ENCODE data around the gene ASPSCR1.

The ASPSCR1 gene

GRCh38 chr17:81934850-81935708, 42.4 kb upstream of the ASPSCR1 start:
- TF ChIP-seq GATA2 (IDR thresholded peaks at IDR 0.05; ENCODE audit: low read depth, low read length) (no peak), GATA3 (IDR thresholded peaks at IDR 0.05; ENCODE audit: low read depth, low read length) (no peak)

GRCh38 chr17:81935709-81936084, 41.7 kb upstream of the ASPSCR1 start:
- TF ChIP-seq GATA3 (IDR thresholded peaks at IDR 0.05; ENCODE audit: low read depth, low read length) (no peak), GATA2 (IDR thresholded peaks at IDR 0.05; ENCODE audit: low read depth, low read length) (no peak)

DNA sequence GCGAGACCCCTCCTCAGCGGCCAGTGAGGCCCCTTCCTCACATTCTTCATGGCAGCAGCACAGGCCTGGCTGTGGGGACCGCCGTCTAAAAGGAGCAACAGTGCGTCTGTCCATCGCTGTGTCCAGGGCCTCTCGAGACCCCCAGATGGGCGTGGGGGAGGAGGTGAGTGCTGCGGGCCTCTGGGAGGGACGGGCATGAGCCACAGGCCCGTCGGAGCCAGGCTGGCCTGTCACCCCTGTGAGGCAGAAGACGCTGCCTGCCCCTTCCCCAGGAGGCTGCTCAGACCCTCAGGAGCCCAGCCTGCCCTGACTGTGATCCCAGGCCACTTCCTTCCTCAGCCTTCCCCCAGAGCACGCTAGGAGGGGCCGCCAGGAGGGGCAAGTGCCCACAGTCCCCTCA, 38.2 kb upstream of the ASPSCR1 start:
- TF ChIP-seq GATA3 (IDR thresholded peaks at IDR 0.05; ENCODE audit: low read depth, low read length) (no peak), GATA2 (IDR thresholded peaks at IDR 0.05; ENCODE audit: low read depth, low read length) (no peak)

GRCh38 chr17:81939881-81940385, 37.5 kb upstream of the ASPSCR1 start:
- TF ChIP-seq GATA2 (IDR thresholded peaks at IDR 0.05; ENCODE audit: low read depth, low read length) (no peak), GATA3 (IDR thresholded peaks at IDR 0.05; ENCODE audit: low read depth, low read length) (no peak)

DNA sequence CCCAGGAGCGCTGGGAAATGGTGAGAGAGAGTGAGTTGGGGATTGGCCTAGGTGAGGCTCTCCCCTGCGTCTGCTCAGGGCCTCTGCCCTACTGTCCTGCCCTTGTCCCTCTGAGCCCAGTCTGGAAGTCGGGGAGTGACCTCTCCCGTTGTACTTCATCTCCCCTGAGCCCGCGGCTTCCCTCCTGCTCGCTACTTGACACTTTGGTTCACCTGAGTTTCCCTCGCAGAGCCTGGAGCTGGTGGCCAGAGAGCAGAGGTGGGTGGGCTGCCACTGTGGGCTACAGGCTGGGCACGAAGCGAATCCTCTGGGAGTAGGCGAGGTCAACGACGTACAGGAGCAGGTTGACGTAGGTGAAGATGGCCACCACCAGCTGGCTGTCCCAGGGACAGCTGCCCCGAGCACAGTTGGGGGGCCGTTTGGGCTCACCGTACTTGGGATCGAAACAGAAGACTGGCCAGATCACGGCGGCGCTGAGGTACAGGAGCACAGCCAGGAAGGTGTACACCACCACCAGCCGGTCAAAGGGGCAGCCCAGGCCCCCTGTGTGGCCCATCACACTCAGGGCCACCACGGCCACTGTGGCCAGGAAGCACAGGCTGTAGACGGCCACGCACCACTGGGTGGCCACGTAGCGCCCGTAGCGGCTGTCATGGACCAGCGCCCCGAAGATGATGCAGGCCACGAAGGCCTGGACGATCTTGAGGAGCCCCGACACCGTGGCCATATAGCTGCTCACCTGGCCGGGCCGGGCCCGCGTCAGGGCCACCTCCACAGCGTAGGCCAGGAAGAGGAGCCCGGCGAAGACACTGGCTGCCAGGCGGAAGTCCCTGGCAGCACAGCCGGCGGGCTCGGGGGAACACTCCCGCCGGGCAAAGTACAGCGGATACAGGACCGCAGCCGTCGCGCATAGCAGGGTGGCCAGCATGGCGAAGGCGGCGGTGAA, 36.6 kb upstream of the ASPSCR1 start:
- TF ChIP-seq GATA2 (IDR thresholded peaks at IDR 0.05; ENCODE audit: low read depth, low read length) = no peak
- TF ChIP-seq GATA3 (IDR thresholded peaks at IDR 0.05; ENCODE audit: low read depth, low read length) = no peak

DNA sequence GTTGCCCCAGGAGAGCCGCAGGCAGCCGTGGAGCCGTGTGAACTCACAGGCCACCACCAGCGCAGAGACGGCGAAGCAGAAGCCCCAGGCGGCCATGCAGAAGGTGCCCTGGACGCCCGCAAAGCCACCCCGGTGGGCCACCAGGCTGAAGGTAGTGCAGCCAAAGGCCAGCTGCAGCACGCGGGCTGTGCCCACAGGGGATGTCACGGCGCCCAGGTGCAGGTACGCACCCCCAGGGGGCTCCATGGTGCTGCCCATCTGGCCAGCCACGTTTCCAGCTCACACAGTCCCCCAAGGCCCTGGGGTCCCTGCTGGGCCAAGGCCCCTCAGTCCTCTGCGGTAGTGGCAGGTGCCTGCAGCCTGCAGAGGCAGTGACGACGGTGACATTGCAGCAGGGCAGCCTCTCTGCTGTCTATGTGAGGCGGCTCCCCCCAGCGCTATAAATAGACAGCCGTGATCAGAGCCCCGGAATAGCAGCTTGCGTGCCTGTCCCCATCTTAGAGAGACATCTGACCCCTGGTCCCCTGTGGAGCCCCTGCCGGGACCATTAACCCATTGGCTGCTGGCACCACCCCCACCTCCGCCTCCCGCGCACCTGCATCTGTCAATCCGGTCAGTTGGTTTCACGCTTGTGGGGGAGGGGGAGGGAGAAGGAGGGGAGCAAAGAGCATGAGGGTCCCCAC, 35.8 kb upstream of the ASPSCR1 start:
- TF ChIP-seq GATA2 (IDR thresholded peaks at IDR 0.05; ENCODE audit: low read depth, low read length) = no peak
- TF ChIP-seq GATA3 (IDR thresholded peaks at IDR 0.05; ENCODE audit: low read depth, low read length) = no peak

DNA sequence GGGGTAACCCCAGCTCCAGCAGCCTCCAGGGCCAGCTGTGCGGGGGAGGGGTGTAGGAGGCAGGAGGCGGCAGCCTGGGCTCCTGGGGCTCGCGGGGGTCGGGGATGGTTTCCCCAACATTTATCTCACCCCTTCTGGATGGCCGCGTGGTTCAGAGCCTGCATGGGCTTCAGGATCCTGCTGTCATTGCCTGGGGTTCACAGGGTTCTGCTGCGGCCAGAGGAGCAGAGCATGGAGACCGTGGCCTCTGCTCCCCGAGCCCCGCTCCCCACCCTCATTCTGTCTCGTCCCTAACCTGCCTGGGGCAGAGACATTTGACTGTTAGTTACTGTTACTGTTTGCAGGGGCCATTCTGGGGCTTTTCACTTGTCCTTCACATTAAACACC, 35.3 kb upstream of the ASPSCR1 start:
- TF ChIP-seq GATA2 (IDR thresholded peaks at IDR 0.05; ENCODE audit: low read depth, low read length) (no peak), GATA3 (IDR thresholded peaks at IDR 0.05; ENCODE audit: low read depth, low read length) (no peak)

DNA sequence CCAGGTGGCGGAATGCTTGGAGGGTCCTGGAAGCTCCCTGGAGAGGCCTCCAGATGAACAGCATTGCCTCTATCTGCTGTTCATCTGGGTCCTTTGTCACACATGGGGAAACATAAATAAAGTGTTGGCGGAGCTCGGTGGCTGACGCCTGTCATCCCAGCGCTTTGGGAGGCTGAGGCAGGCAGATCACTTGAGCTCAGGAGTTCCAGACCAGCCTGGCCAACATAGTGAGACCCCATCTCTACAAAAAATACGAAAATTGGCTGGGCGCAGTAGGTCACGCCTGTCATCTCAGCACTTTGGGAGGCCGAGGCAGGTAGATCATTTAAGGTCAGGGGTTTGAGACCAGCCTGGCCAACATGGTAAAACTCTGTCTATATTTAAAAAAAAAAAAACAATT, 32.6 kb upstream of the ASPSCR1 start:
- no peak for TF ChIP-seq GATA2 (IDR thresholded peaks at IDR 0.05; ENCODE audit: low read depth, low read length)
- no peak for TF ChIP-seq GATA3 (IDR thresholded peaks at IDR 0.05; ENCODE audit: low read depth, low read length)

- no peak for TF ChIP-seq GATA3 (IDR thresholded peaks at IDR 0.05; ENCODE audit: low read depth, low read length)
- no peak for TF ChIP-seq GATA2 (IDR thresholded peaks at IDR 0.05; ENCODE audit: low read depth, low read length)
These were observed 30.2 kb upstream of the ASPSCR1 start, which contains the start of gene MYADML2 for GRCh38 chr17:81947189-81947588. TSS of gene MYADML2 (minus strand) at chr17:81947233. CDS start at chr17:81941741, 5,492 bp downstream.

- no peak for TF ChIP-seq GATA3 (IDR thresholded peaks at IDR 0.05; ENCODE audit: low read depth, low read length)
- no peak for TF ChIP-seq GATA2 (IDR thresholded peaks at IDR 0.05; ENCODE audit: low read depth, low read length)
These were observed 28.6 kb upstream of the ASPSCR1 start for GRCh38 chr17:81948635-81949378.

GRCh38 chr17:81950501-81950900, 26.9 kb upstream of the ASPSCR1 start:
- TF ChIP-seq GATA2 (IDR thresholded peaks at IDR 0.05; ENCODE audit: low read depth, low read length) = no peak
- no peak for TF ChIP-seq GATA3 (IDR thresholded peaks at IDR 0.05; ENCODE audit: low read depth, low read length)

- TF ChIP-seq GATA3 (IDR thresholded peaks at IDR 0.05; ENCODE audit: low read depth, low read length) = no peak
- TF ChIP-seq GATA2 (IDR thresholded peaks at IDR 0.05; ENCODE audit: low read depth, low read length) = no peak
These were observed 25.4 kb upstream of the ASPSCR1 start for GRCh38 chr17:81951785-81952684.
